Activated naive CD4-positive, alpha-beta T cell treated with anti-CD3 and anti-CD28 coated beads, Interleukin-2, amount 10 ng/mL, durations not matched to agents 7 days and 5 days (primary cell): ENCODE data around the gene TANC2.

Source experiments
- CTCF ChIA-PET: fragments of 350-600 bp; sonication (Branson Sonifier 250); formaldehyde crosslinking; loops from one replicate; lab custom pipeline; 2021; ENCODE audit warnings: antibody characterized with exemption; lab: Charles Lee
- DNase-seq: peaks from one replicate; pipeline ENCODE4 v3.0.0-alpha.2; 2020
- H3K27ac Mint-ChIP-seq: one replicate; pipeline ENCODE4 v1.8.0; 2021; ENCODE audit warnings: mild to moderate bottlenecking, moderate library complexity, mixed read lengths
- H3K27me3 Mint-ChIP-seq: one replicate; pipeline ENCODE4 v1.8.0; 2021; ENCODE audit warnings: mild to moderate bottlenecking, mixed read lengths
- H3K36me3 Mint-ChIP-seq: one replicate; pipeline ENCODE4 v1.8.0; 2021; ENCODE audit warnings: mixed read lengths
- H3K4me1 Mint-ChIP-seq: one replicate; pipeline ENCODE4 v1.8.0; 2021; ENCODE audit warnings: mixed read lengths
- H3K4me3 Mint-ChIP-seq: one replicate; pipeline ENCODE4 v1.8.0; 2021; ENCODE audit warnings: mild to moderate bottlenecking, moderate library complexity, mixed read lengths
- H3K9me3 Mint-ChIP-seq: one replicate; pipeline ENCODE4 v1.8.0; 2021; ENCODE audit warnings: mixed read lengths

TANC2 gene

GRCh38 chr17:62937606-62938005, 28.4 kb upstream of the TANC2 start:
- Mint-ChIP-seq H3K27me3 (peaks cover 13% of the 10 kb centered on the region), H3K4me1 (no peaks in the 10 kb centered on the region), H3K36me3 (no peaks in the 10 kb centered on the region), H3K9me3 (peaks cover 9% of the 10 kb centered on the region), H3K27ac (no peak overlapping the region), H3K4me3 (no peak overlapping the region)
- CTCF ChIA-PET, result no interaction called here
- DNase-seq, result no peak

- Mint-ChIP-seq H3K4me3 (no peak overlapping the region), H3K9me3 (peaks cover 9% of the 10 kb centered on the region), H3K27me3 (peaks cover 13% of the 10 kb centered on the region), H3K27ac (no peak overlapping the region), H3K36me3 (no peaks in the 10 kb centered on the region), H3K4me1 (no peaks in the 10 kb centered on the region)
- DNase-seq, result no peak
- CTCF ChIA-PET, result no interaction called here
Observed at GRCh38 chr17:62941358-62941991, 24.6 kb upstream of the TANC2 start.

GRCh38 chr17:62948370-62948769, 17.7 kb upstream of the TANC2 start:
- Mint-ChIP-seq H3K9me3 (no peaks in the 10 kb centered on the region), H3K36me3 (no peaks in the 10 kb centered on the region), H3K27ac (no peak overlapping the region), H3K4me1 (no peaks in the 10 kb centered on the region), H3K27me3 (peaks cover 6% of the 10 kb centered on the region), H3K4me3 (no peak overlapping the region)
- CTCF ChIA-PET, result no interaction called here
- no peak for DNase-seq

GRCh38 chr17:62949036-62949435, 17.0 kb upstream of the TANC2 start:
- H3K36me3 Mint-ChIP-seq, result no peaks in the 10 kb centered on the region
- H3K27me3 Mint-ChIP-seq, result peaks cover 6% of the 10 kb centered on the region
- H3K4me3 Mint-ChIP-seq, result no peak overlapping the region
- H3K27ac Mint-ChIP-seq, result no peak overlapping the region
- DNase-seq, result no peak
- CTCF ChIA-PET, result no interaction called here
- no peaks in the 10 kb centered on the region for H3K9me3 Mint-ChIP-seq
- no peaks in the 10 kb centered on the region for H3K4me1 Mint-ChIP-seq

GRCh38 chr17:62950067-62950466, 16.0 kb upstream of the TANC2 start:
- Mint-ChIP-seq H3K4me1 (no peaks in the 10 kb centered on the region), H3K4me3 (no peak overlapping the region), H3K27ac (no peak overlapping the region), H3K36me3 (no peaks in the 10 kb centered on the region), H3K9me3 (no peaks in the 10 kb centered on the region), H3K27me3 (peaks cover 11% of the 10 kb centered on the region)
- no peak for DNase-seq
- CTCF ChIA-PET, result no interaction called here

GRCh38 chr17:62955841-62956352, 10.1 kb upstream of the TANC2 start:
- no peak for DNase-seq
- Mint-ChIP-seq H3K27me3 (peaks cover 21% of the 10 kb centered on the region), H3K9me3 (no peaks in the 10 kb centered on the region), H3K27ac (no peak overlapping the region), H3K4me1 (no peaks in the 10 kb centered on the region), H3K4me3 (no peak overlapping the region), H3K36me3 (no peaks in the 10 kb centered on the region)
- CTCF ChIA-PET, result no interaction called here

GRCh38 chr17:62963296-62963695, 2.7 kb upstream of the TANC2 start:
- no peak for DNase-seq
- Mint-ChIP-seq H3K27me3 (peaks cover 53% of the 10 kb centered on the region), H3K27ac (no peak overlapping the region), H3K4me1 (peaks cover 22% of the 10 kb centered on the region), H3K4me3 (no peak overlapping the region), H3K36me3 (no peaks in the 10 kb centered on the region), H3K9me3 (no peaks in the 10 kb centered on the region)
- CTCF ChIA-PET, result no interaction called here

GRCh38 chr17:62964506-62964905, 1.5 kb upstream of the TANC2 start:
- Mint-ChIP-seq H3K36me3 (no peaks in the 10 kb centered on the region), H3K4me3 (no peak overlapping the region), H3K27me3 (peaks cover 57% of the 10 kb centered on the region), H3K9me3 (no peaks in the 10 kb centered on the region), H3K27ac (no peak overlapping the region), H3K4me1 (peaks cover 27% of the 10 kb centered on the region)
- DNase-seq, result no peak
- CTCF ChIA-PET, result interaction anchor here (0.7 kb wide), 1 partner anchor 1803 kb away, joined by 3 read pairs; no protein-coding TSS in a partner anchor

- peak; percentile 57 for DNase-seq
- H3K4me3 Mint-ChIP-seq, result peak overlapping the region; percentile 87
- peaks cover 57% of the 10 kb centered on the region for H3K27me3 Mint-ChIP-seq
- H3K27ac Mint-ChIP-seq, result peak overlapping the region; percentile 90
- H3K9me3 Mint-ChIP-seq, result no peaks in the 10 kb centered on the region
- peaks cover 27% of the 10 kb centered on the region for H3K4me1 Mint-ChIP-seq
- H3K36me3 Mint-ChIP-seq, result no peaks in the 10 kb centered on the region
- CTCF ChIA-PET, result no interaction called here
Observed at GRCh38 chr17:62965174-62965685, 805 bp upstream of the TANC2 start.

GRCh38 chr17:62966426-62967204, 580 bp downstream of the TANC2 start:
- Mint-ChIP-seq H3K9me3 (no peaks in the 10 kb centered on the region), H3K27me3 (peaks cover 57% of the 10 kb centered on the region), H3K4me1 (peaks cover 27% of the 10 kb centered on the region), H3K4me3 (peak overlapping the region; percentile 74), H3K27ac (no peak overlapping the region), H3K36me3 (no peaks in the 10 kb centered on the region)
- DNase-seq, result peak; percentile 68
- CTCF ChIA-PET, result interaction anchor here (1.4 kb wide), 1 partner anchor 295 kb away, joined by 3 read pairs; no protein-coding TSS in a partner anchor

- Mint-ChIP-seq H3K9me3 (no peaks in the 10 kb centered on the region), H3K4me3 (peak overlapping the region; percentile 74), H3K27me3 (peaks cover 58% of the 10 kb centered on the region), H3K36me3 (no peaks in the 10 kb centered on the region), H3K4me1 (peaks cover 27% of the 10 kb centered on the region), H3K27ac (no peak overlapping the region)
- CTCF ChIA-PET, result interaction anchor here (1.4 kb wide), 1 partner anchor 295 kb away, joined by 3 read pairs; no protein-coding TSS in a partner anchor
- DNase-seq, result no peak
Observed at GRCh38 chr17:62967205-62967529, 1.1 kb downstream of the TANC2 start.

- peaks cover 27% of the 10 kb centered on the region for H3K4me1 Mint-ChIP-seq
- CTCF ChIA-PET, result interaction anchor here (0.8 to 1.4 kb wide), 6 partner anchors 9 to 547 kb away, joined by 3 to 4 read pairs (median 3); no protein-coding TSS in a partner anchor
- no peaks in the 10 kb centered on the region for H3K9me3 Mint-ChIP-seq
- H3K4me3 Mint-ChIP-seq, result no peak overlapping the region
- H3K27ac Mint-ChIP-seq, result no peak overlapping the region
- peak; percentile 60 for DNase-seq
- peaks cover 46% of the 10 kb centered on the region for H3K27me3 Mint-ChIP-seq
- no peaks in the 10 kb centered on the region for H3K36me3 Mint-ChIP-seq
Observed at GRCh38 chr17:62968445-62968923, 2.4 kb downstream of the TANC2 start.

- H3K9me3 Mint-ChIP-seq, result no peaks in the 10 kb centered on the region
- peaks cover 19% of the 10 kb centered on the region for H3K4me1 Mint-ChIP-seq
- DNase-seq, result no peak
- H3K4me3 Mint-ChIP-seq, result no peak overlapping the region
- no peak overlapping the region for H3K27ac Mint-ChIP-seq
- peaks cover 28% of the 10 kb centered on the region for H3K27me3 Mint-ChIP-seq
- H3K36me3 Mint-ChIP-seq, result no peaks in the 10 kb centered on the region
- CTCF ChIA-PET, result interaction anchor here (0.9 kb wide), 1 partner anchor 415 kb away, joined by 4 read pairs; no protein-coding TSS in a partner anchor
Observed at GRCh38 chr17:62970610-62971009, 4.6 kb downstream of the TANC2 start.

GRCh38 chr17:62971853-62972252, 5.8 kb downstream of the TANC2 start:
- Mint-ChIP-seq H3K27ac (no peak overlapping the region), H3K36me3 (no peaks in the 10 kb centered on the region), H3K27me3 (peaks cover 21% of the 10 kb centered on the region), H3K9me3 (peaks cover 2% of the 10 kb centered on the region), H3K4me1 (peaks cover 14% of the 10 kb centered on the region), H3K4me3 (no peak overlapping the region)
- DNase-seq, result no peak
- CTCF ChIA-PET, result no interaction called here
